ENCODE data around the gene ZDHHC11.
A peak's percentile ranks its signal among the peaks of the same experiment; 100 is the strongest.
"Not testable (repeated sequence)": the region's sequence is repeated elsewhere in the genome, so short reads cannot be mapped to it uniquely, and the experiment has no call there.

The ZDHHC11 gene

GRCh38 chr5:850511-851006 is at the start of gene ZDHHC11:
Gene ZDHHC11 (minus strand): TSS chr5:850986. CDS start chr5:850602, 384 bp downstream.
- DNase-seq: no peak

- DNase-seq: no peak
Measured at GRCh38 chr5:893711-894110, 42.9 kb upstream of the ZDHHC11 start.

GRCh38 chr5:893137-893506 is 42.3 kb upstream of the ZDHHC11 start:
- no peak for DNase-seq

- DNase-seq: peak; percentile 100
Measured at GRCh38 chr5:892394-893136, 41.8 kb upstream of the ZDHHC11 start, which contains the start of the genes BRD9 and TRIP13. Gene BRD9 (minus strand): TSS chr5:892801. CDS start chr5:892657, 144 bp downstream. Gene TRIP13 (plus strand): TSS chr5:892884. CDS start chr5:892999, 115 bp downstream.

GRCh38 chr5:891837-892393 is 41.1 kb upstream of the ZDHHC11 start:
- DNase-seq: peak; percentile 81

- DNase-seq: peak; percentile 97
Measured at GRCh38 chr5:891117-891836, 40.5 kb upstream of the ZDHHC11 start.

GRCh38 chr5:889075-889710 is 38.4 kb upstream of the ZDHHC11 start:
- DNase-seq: no peak

- DNase-seq: no peak
Measured at GRCh38 chr5:888638-889035, 37.9 kb upstream of the ZDHHC11 start.

GRCh38 chr5:887947-888637 is 37.3 kb upstream of the ZDHHC11 start:
- DNase-seq: no peak

- no peak for DNase-seq
Measured at GRCh38 chr5:886716-887325, 36.0 kb upstream of the ZDHHC11 start.

GRCh38 chr5:886036-886435 is 35.2 kb upstream of the ZDHHC11 start:
- DNase-seq: no peak

- DNase-seq: no peak
Measured at GRCh38 chr5:885529-885928, 34.7 kb upstream of the ZDHHC11 start.

GRCh38 chr5:885127-885442 is 34.3 kb upstream of the ZDHHC11 start:
- no peak for DNase-seq

GRCh38 chr5:884345-885126 is 33.8 kb upstream of the ZDHHC11 start:
- DNase-seq: no peak

GRCh38 chr5:883475-884181 is 32.8 kb upstream of the ZDHHC11 start:
- no peak for DNase-seq

- no peak for DNase-seq
Measured at GRCh38 chr5:882253-883183, 31.7 kb upstream of the ZDHHC11 start.

GRCh38 chr5:881551-881935 is 30.8 kb upstream of the ZDHHC11 start:
- DNase-seq: no peak

- no peak for DNase-seq
Measured at GRCh38 chr5:880816-881550, 30.2 kb upstream of the ZDHHC11 start.

- DNase-seq: not testable (repeated sequence)
Measured at GRCh38 chr5:878677-879076, 27.9 kb upstream of the ZDHHC11 start.
